ES-I3 (cell line): ENCODE measurements around the gene CPSF4.
"Not testable (repeated sequence)": the region's sequence is repeated elsewhere in the genome, so short reads cannot be mapped to it uniquely, and the experiment has no call there.

Source experiments
- H3K36me3 ChIP-seq: 2 replicates; pipeline ENCODE4 v1.6.1; 2013; ENCODE audit warnings: mild to moderate bottlenecking, low read length, control low read depth, moderate library complexity; ENCODE audit not compliant: insufficient read depth
- H3K4me1 ChIP-seq: 2 replicates; pipeline ENCODE4 v1.6.1; 2013; ENCODE audit warnings: mild to moderate bottlenecking, control low read depth, low read length; ENCODE audit not compliant: insufficient read depth
- H3K9ac ChIP-seq: 2 replicates; pipeline ENCODE4 v1.6.1; 2013; ENCODE audit warnings: low read depth, mild to moderate bottlenecking, low read length, moderate library complexity
- H3K9me3 ChIP-seq: 2 replicates; pipeline ENCODE4 v1.6.1; 2013; ENCODE audit warnings: mild to moderate bottlenecking, low read length, moderate library complexity; ENCODE audit not compliant: control insufficient read depth, insufficient read depth

CPSF4 gene

DNA sequence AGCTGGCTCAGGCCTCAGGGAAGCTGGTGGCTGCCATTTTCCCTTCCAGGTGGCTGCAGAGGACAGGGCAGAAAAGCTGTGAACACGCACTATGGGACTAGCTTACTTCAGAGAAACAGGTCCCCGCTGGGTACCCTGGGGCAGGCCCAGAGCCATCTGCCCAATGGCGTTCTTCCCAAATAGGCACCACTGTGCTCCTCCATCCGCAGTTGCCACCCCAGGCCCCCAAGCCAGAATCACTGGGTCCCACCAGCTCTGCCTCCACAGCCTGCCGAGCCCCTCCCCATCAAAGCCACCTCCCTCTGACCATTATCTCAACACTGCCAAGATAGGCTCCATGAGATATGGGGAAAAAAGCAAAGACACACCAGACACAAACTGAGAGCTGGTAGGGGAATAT, 18.5 kb upstream of the CPSF4 start:
- Histone ChIP-seq H3K4me1 (no peaks in the 10 kb centered on the region), H3K36me3 (peaks cover 32% of the 10 kb centered on the region), H3K9me3 (no peaks in the 10 kb centered on the region), H3K9ac (no peak overlapping the region)

DNA sequence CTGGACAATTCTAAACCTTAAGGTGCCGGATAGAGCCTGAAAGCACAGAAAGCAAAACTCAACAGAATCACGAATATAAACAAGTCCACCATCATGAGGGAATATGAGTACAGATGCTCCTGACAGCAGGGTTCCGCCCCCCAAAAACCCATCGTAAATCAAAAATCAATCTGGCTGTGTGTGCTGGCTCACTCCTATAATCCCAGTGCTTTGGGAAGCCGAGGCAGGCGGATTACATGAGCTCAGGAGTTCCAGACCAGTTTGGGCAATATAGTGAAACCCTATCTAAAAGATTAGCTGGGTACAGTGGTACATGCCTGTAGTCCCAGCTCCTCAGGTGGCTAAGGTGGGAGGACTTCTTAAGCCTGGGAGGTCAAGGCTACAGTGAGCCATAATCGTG, 17.8 kb upstream of the CPSF4 start:
- H3K9ac ChIP-seq: no peak overlapping the region
- no peaks in the 10 kb centered on the region for H3K4me1 ChIP-seq
- peaks cover 30% of the 10 kb centered on the region for H3K36me3 ChIP-seq
- H3K9me3 ChIP-seq: no peaks in the 10 kb centered on the region

DNA sequence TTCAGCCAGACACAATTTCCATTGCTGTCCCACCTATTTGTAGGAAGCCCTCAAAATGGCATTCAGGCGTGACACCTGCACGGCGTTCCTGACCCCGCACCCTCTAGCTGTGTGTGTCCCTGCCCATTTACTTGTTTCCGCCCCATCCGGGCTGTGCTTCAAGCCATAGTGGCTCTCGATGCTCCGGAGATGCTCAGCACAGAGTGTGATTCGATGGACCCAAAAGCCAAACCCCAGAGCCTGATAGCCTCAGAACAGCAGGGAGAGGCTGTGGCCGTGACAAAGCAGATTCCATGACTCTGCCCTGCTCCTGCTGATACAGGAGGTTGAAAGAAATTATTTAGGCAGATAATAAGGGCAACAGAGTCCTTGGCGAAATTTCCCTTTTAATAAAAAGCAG, 16.6 kb upstream of the CPSF4 start:
- Histone ChIP-seq H3K4me1 (no peaks in the 10 kb centered on the region), H3K9ac (no peak overlapping the region), H3K36me3 (peaks cover 21% of the 10 kb centered on the region)

DNA sequence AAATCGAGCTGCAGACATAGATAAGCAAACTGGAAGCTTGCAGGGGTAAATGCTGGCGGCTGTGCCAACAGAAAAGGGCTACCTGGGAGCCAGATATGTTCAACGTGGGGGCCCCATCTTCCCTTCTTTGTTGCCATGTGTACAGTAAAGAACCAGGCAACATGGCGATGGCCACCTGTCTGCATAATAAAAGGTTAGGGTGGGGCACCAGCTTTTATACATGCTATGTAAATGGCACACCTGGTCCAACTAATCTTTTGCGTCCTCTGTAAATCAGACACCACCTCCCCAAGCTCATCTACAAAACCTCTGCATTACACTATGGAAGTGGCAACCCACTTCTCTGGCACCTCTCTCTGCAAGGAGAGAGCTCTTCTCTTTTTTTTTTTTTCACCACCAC, 16.1 kb upstream of the CPSF4 start:
- peaks cover 17% of the 10 kb centered on the region for H3K36me3 ChIP-seq
- no peaks in the 10 kb centered on the region for H3K9me3 ChIP-seq
- no peaks in the 10 kb centered on the region for H3K4me1 ChIP-seq
- H3K9ac ChIP-seq: no peak overlapping the region

More for the DNA sequence above, 16.6 kb upstream of the CPSF4 start:
- no peaks in the 10 kb centered on the region for H3K9me3 ChIP-seq

DNA sequence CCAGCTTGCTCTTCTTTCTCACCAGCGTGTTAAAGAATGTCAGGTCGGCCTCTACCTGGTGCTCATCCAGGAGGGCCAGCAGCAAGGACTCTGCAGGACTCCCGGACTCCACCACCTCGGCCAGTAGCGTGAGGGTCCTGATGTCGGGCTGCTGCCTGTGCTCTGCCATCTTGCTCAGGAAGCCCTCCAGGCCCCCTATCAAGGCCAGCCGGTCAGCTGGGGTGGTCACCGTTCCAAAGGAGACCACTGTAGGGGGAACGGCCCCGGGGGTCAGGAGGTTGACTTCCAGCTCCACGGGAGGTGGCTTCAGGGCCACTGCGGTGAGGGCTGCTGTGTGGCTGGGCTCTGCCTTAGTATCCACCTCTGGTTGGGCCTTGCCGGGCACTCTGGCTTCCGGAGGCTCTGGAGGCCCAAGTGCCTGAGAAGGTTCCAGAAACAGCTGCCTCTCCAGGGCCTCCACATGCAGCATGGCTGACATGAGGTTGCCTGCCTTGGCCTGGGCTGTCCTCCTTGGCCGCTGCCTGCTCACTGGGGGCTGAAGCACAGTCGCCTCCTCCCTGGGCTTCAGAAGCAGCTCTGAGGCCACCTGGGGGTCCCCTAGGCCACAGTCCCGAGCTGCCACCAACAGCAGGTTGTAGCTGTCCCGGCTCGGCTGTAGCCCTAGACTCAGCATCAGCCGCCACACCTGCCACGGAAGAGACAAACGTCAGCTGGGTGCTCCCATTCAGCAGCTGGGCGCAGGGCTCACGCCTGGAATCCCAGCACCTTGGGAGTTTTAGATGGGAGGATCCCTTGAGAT, 13.6 kb upstream of the CPSF4 start:
- H3K4me1 ChIP-seq: no peaks in the 10 kb centered on the region
- no peak overlapping the region for H3K9ac ChIP-seq
- H3K9me3 ChIP-seq: no peaks in the 10 kb centered on the region
- H3K36me3 ChIP-seq: peaks cover 6% of the 10 kb centered on the region

DNA sequence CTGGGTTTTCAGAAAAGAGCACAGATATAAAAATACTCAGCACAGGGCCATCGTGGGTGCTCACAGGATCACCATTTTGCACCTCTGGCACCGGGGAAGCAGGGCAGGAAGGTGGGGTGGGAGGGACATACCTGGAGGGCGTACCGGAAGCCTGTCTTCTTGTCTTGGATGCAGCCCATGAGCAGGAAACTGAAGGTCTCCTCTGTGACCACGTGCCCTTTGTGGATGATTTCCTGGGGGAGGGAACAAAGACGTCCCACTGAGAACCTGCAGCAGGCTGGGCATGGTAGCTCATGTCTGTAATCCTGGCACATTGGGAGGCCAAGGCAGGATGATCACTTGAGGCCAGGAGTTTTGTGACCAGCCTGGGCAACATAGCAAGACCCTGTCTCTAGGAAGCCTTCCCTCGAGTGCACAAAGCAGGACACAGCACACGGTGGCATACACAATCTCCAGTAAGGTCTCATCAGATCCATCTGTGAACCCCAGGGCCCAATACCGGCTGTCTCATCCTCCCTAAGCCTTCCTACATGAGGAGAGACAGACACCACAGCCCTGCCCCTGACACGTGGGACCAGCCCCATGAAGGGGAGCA, 9.7 kb upstream of the CPSF4 start:
- H3K36me3 ChIP-seq: peaks cover 5% of the 10 kb centered on the region
- H3K9me3 ChIP-seq: no peaks in the 10 kb centered on the region

DNA sequence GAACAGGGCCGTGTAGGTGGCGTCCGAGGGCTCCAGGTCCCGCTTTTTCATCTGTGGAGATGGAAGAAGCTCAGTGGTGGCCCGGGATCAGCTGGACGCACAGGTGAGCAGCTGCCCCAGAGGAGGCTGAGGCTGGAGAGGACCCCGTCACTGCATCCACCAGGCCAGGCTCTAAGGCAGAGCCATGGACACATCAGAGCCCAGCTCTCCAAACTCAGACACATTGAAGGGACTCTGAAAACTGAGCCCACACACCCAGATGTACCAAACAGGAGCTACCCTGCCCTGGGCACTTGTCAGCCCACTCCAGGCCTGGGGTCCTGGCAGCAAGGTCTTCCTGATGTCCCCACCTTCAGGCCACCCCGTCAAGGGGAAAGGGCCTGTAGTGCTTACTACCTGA, 9.0 kb upstream of the CPSF4 start:
- Histone ChIP-seq H3K4me1 (no peaks in the 10 kb centered on the region), H3K9me3 (no peaks in the 10 kb centered on the region), H3K9ac (no peak overlapping the region), H3K36me3 (peaks cover 8% of the 10 kb centered on the region; the same call in 1 of the 2 replicates)

More for the DNA sequence above, 9.7 kb upstream of the CPSF4 start:
- Histone ChIP-seq H3K9ac (no peak overlapping the region), H3K4me1 (no peaks in the 10 kb centered on the region)

DNA sequence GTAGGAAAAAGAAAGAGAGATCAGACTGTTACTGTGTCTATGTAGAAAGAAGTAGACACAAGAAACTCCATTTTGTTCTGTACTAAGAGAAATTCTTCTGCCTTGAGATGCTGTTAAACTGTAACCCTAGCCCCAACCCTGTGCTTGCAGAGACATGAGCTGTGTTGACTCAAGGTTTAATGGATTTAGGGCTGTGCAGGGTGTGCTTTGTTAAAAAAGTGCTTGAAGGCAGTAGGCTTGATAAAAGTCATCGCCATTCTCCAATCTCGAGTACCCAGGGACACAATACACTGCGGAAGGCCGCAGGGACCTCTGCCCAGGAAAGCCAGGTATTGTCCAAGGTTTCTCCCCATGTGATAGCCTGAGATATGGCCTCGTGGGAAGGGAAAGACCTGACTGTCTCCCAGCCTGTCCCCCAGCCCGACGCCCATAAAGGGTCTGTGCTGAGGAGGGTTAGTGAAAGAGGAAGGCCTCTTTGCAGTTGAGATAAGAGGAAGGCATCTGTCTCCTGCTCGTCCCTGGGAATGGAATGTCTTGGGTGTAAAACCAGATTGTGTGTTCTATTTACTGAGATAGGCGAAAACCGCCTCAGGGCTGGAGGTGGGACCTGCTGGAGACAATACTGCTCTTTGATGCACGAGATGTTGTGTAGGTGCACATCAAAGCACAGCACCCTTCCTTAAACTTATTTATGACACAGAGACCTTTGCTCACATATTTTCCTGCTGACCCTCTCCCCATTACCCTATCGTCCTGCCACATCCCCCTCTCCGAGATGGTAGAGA, 6.8 kb upstream of the CPSF4 start:
- not testable (repeated sequence) for H3K4me1 ChIP-seq

DNA sequence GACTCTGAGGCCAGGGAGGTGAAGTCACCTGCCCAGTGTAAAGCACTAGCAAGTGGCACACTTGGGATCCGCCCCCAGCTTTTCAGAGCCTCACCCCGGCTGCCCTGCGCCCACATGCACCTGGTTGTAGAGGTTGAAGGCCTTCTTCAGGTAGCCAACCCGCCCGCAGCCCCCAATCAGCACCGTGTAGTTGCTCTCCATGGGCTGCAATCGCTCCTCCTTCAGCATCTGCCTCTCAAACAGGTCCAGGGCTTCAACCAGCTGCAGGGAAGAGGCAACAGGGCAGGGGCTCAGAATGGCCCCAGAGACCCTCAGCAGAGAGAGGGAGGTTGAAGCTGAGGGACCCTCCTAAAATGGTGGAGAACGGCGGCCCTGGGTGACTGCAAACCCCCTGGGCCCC, 5.6 kb upstream of the CPSF4 start:
- Histone ChIP-seq H3K4me1 (no peaks in the 10 kb centered on the region), H3K9ac (no peak overlapping the region), H3K36me3 (peaks cover 11% of the 10 kb centered on the region; the same call in 1 of the 2 replicates), H3K9me3 (no peaks in the 10 kb centered on the region)

More for the DNA sequence above, 6.8 kb upstream of the CPSF4 start:
- H3K9ac ChIP-seq, H3K9me3 ChIP-seq: not testable (repeated sequence)
- H3K36me3 ChIP-seq: peaks cover 11% of the 10 kb centered on the region; the same call in 1 of the 2 replicates

DNA sequence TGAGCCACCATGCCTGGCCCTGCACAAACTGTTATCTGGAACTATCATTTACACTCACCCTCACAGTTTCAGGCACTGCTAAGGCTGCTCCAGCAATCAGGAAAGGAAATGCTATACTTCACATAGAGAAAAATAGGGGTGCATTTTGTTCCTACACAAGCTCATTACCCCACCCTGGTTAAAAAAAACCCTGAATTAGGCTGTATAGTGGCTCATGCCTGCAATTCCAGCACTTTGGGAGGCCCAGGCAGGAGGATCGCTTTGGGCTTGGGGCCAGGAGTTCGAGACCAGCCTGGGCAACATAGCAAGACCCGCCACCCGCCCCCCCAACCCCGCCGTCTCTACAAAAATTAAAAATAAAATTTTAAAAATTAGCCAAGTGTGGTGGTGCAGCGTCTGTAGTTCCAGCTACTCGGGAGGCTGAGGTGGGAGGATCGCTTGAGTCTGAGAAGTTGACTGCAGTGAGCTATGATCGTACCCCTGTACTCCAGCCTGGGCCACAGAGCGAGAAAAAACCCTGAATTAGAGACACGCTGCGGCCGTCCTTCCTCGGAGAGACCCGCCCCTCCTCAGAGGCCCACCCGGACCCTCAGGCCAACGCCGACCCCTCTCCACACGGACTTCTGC, 684 bp upstream of the CPSF4 start:
- H3K9ac ChIP-seq: peak overlapping the region; percentile 94; the same call in 1 of the 2 replicates
- H3K4me1 ChIP-seq: peaks cover 6% of the 10 kb centered on the region; the same call in 1 of the 2 replicates
- H3K9me3 ChIP-seq: no peaks in the 10 kb centered on the region
- H3K36me3 ChIP-seq: peaks cover 9% of the 10 kb centered on the region

DNA sequence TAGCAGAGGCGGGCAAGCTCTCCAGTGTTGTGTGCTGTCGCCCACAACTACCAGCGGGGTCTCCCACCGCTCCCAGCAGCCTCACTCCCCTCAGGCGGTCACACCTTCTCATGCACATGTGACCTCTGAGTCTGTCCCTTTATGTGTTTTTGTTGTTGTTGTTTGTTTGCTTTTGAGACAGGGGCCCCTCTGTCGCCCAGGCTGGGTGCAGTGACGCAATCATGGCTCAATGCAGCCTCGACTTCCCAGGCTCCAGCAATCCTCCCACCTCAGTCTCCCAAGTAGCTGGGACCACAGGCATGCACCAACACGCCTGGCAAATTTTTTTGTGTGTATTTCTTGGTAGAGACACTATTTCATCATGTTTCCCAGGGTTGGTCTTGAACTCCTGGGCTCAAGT, 1.5 kb downstream of the CPSF4 start:
- Histone ChIP-seq H3K36me3 (peaks cover 14% of the 10 kb centered on the region), H3K4me1 (peaks cover 6% of the 10 kb centered on the region; the same call in 1 of the 2 replicates), H3K9ac (peak overlapping the region; percentile 94), H3K9me3 (no peaks in the 10 kb centered on the region)

DNA sequence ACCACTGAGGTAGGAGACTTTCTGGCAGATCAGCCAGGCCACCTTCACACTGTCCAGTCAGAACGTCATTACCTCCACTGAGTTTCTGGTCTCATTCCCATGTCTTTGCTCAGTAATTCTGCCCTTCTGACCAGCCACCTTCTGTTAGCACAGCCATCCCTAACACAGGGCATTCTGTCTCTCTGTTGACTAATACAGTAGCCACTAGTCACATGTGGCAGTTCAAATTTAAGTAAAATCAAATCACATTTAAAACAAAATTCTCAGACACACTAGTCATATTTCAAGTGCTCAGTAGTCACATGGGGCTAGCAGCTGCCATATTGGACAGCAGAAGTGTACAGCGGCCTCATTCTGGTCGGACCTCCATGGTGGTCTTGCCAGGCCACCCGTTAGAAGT, 7.4 kb downstream of the CPSF4 start:
- peaks cover 36% of the 10 kb centered on the region for H3K36me3 ChIP-seq
- H3K9ac ChIP-seq: no peak overlapping the region

DNA sequence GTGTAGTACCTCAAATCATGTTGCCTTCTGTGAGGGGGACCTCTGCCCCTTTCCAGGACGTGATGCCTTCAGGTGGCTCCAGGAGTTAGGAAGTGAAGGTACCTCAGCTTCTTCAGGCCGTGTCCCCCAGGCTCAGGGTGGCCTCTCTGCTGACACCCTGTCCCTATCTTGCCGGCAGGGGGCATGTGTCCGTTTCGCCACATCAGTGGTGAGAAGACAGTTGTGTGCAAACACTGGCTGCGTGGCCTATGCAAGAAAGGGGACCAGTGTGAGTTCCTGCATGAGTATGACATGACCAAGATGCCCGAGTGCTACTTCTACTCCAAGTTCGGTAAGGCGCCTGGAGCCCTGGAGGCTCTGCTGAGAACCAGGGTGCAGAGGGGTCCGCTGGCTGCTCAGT, 9.2 kb downstream of the CPSF4 start:
- H3K9me3 ChIP-seq: no peaks in the 10 kb centered on the region
- no peak overlapping the region for H3K9ac ChIP-seq
- H3K4me1 ChIP-seq: no peaks in the 10 kb centered on the region
- peaks cover 40% of the 10 kb centered on the region for H3K36me3 ChIP-seq

More for the DNA sequence above, 7.4 kb downstream of the CPSF4 start:
- Histone ChIP-seq H3K4me1 (peaks cover 5% of the 10 kb centered on the region; the same call in 1 of the 2 replicates), H3K9me3 (no peaks in the 10 kb centered on the region)

DNA sequence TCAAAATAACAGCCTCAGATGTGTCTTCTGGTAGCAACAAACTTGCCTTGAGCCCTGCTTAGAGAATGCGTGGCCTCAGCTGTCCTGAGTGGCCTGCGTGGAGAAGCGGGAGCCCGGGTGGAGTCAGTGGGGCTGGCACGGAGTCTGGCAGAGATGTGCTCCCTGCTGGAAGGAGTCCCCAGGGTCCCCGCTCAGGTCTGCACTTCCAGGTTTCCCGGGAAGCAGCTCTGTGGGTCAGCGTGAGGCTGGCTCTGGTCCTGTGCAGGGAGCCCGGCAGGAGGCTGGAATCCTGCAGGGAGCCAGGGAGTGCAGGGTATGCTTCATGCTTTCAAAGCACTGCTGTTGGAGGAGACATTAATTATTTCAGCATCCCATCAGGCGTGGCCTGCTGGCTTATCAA, 10.1 kb downstream of the CPSF4 start:
- no peak overlapping the region for H3K9ac ChIP-seq
- H3K36me3 ChIP-seq: peaks cover 44% of the 10 kb centered on the region
- no peaks in the 10 kb centered on the region for H3K4me1 ChIP-seq

More for the DNA sequence above, 10.1 kb downstream of the CPSF4 start:
- no peaks in the 10 kb centered on the region for H3K9me3 ChIP-seq
